ENCODE data around the gene RAB11FIP4.

GRCh38 chr17:31528291-31528874 is 136.9 kb downstream of the RAB11FIP4 start:
- TF ChIP-seq CTCF (IDR thresholded peaks at IDR 0.05): no peak
- no peak for TF ChIP-seq POLR2A (IDR thresholded peaks at IDR 0.05)
